OCI-LY3 (cell line): ENCODE measurements around the gene FAM114A2.

Experiments used
- H2AFZ ChIP-seq: fragments of 200-600, 300-600 bp; shearing (Covaris generic); 2 replicates; pipeline ENCODE4 v1.6.0; 2014; ENCODE audit warnings: antibody characterized with exemption, low read depth, low read length
- H3K27ac ChIP-seq: fragments of 200-600, 300-600 bp; sonication (generic); 2 replicates; pipeline ENCODE4 v1.5.1; 2014; ENCODE audit warnings: mild to moderate bottlenecking, low read length, moderate library complexity, mixed read lengths
- H3K27me3 ChIP-seq: fragments of 200-600, 300-600 bp; sonication (generic); 2 replicates; pipeline ENCODE4 v1.6.1; 2014; ENCODE audit warnings: low read depth, low read length, mixed read lengths
- H3K36me3 ChIP-seq: fragments of 200-600, 300-600 bp; sonication (generic); replicated peaks from 2 replicates; pipeline ENCODE3; 2014; ENCODE audit warnings: low read depth, low read length, mixed read lengths
- H3K4me1 ChIP-seq: fragments of 300-600, 200-600 bp; sonication (generic); 2 replicates; pipeline ENCODE4 v1.6.1; 2014; ENCODE audit warnings: low read length, mixed read lengths
- H3K4me2 ChIP-seq: fragments of 200-600, 300-600 bp; sonication (generic); 2 replicates; pipeline ENCODE4 v1.6.1; 2014; ENCODE audit warnings: low read length, mixed read lengths
- H3K4me3 ChIP-seq: fragments of 300-600, 200-600 bp; sonication (generic); 2 replicates; pipeline ENCODE4 v1.5.1; 2014; ENCODE audit warnings: antibody characterized with exemption, mild to moderate bottlenecking, low read length, moderate library complexity
- H3K79me2 ChIP-seq: fragments of 300-600, 200-600 bp; shearing (Covaris generic); 2 replicates; pipeline ENCODE4 v1.6.1; 2014; ENCODE audit warnings: mild to moderate bottlenecking, low read length, mixed read lengths
- H3K9ac ChIP-seq: fragments of 300-600, 200-600 bp; shearing (Covaris generic); 2 replicates; pipeline ENCODE4 v1.6.0; 2014; ENCODE audit warnings: mild to moderate bottlenecking, low read length, moderate library complexity
- H3K9me3 ChIP-seq: fragments of 200-600, 300-600 bp; shearing (Covaris generic); 2 replicates; pipeline ENCODE4 v1.6.1; 2014; ENCODE audit warnings: low read length, mixed read lengths; ENCODE audit not compliant: insufficient read depth
- H4K20me1 ChIP-seq: fragments of 200-600, 300-600 bp; sonication (generic); 2 replicates; pipeline ENCODE4 v1.6.1; 2016; ENCODE audit warnings: low read length, mixed read lengths; ENCODE audit not compliant: insufficient read depth
- EZH2phosphoT487 ChIP-seq: fragments of 200-600 bp; shearing (Covaris generic); IDR thresholded peaks from 2 replicates; pipeline ENCODE4 v1.6.1; 2018; ENCODE audit warnings: antibody characterized with exemption, mixed run types, low read depth
- TF ChIP-seq, protein P1 (sequence below): fragments of 200-600, 300-600 bp; sonication (generic); IDR thresholded peaks from 2 replicates; pipeline ENCODE4 v1.5.1; 2014; ENCODE audit warnings: antibody characterized with exemption, low read length, low read depth

The FAM114A2 gene

DNA sequence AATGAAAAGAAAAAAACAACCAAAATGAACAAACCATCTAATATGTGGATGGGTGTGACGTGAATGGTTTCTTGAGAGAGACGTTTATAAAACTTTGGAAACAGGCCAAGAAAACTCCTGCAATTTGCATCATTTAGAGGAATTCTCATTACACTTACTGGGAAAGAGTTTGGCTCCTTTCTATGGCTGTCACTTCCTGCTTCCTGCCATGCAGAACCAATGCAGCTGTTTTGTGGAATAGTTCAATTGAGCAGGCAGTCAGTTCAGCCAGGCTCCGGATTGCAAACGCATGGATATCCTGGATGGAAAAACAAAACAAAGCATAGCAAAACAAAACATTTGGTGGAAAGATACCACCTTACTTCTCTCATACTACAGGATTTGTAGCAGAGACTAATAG, 36.6 kb downstream of the FAM114A2 start:
- H3K9ac ChIP-seq: no peak overlapping the region
- no peak overlapping the region for H3K4me3 ChIP-seq
- no peaks in the 10 kb centered on the region for H3K79me2 ChIP-seq
- H4K20me1 ChIP-seq: no peaks in the 10 kb centered on the region
- no peak overlapping the region for H3K27ac ChIP-seq
- H3K27me3 ChIP-seq: no peaks in the 10 kb centered on the region
- TF ChIP-seq, protein P1, sequence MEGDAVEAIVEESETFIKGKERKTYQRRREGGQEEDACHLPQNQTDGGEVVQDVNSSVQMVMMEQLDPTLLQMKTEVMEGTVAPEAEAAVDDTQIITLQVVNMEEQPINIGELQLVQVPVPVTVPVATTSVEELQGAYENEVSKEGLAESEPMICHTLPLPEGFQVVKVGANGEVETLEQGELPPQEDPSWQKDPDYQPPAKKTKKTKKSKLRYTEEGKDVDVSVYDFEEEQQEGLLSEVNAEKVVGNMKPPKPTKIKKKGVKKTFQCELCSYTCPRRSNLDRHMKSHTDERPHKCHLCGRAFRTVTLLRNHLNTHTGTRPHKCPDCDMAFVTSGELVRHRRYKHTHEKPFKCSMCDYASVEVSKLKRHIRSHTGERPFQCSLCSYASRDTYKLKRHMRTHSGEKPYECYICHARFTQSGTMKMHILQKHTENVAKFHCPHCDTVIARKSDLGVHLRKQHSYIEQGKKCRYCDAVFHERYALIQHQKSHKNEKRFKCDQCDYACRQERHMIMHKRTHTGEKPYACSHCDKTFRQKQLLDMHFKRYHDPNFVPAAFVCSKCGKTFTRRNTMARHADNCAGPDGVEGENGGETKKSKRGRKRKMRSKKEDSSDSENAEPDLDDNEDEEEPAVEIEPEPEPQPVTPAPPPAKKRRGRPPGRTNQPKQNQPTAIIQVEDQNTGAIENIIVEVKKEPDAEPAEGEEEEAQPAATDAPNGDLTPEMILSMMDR: no peak
- TF ChIP-seq EZH2phosphoT487: no peak
- no peak overlapping the region for H3K4me2 ChIP-seq
- H2AFZ ChIP-seq: no peak overlapping the region
- no peaks in the 10 kb centered on the region for H3K4me1 ChIP-seq
- H3K9me3 ChIP-seq: no peaks in the 10 kb centered on the region
- H3K36me3 ChIP-seq: no peaks in the 10 kb centered on the region

DNA sequence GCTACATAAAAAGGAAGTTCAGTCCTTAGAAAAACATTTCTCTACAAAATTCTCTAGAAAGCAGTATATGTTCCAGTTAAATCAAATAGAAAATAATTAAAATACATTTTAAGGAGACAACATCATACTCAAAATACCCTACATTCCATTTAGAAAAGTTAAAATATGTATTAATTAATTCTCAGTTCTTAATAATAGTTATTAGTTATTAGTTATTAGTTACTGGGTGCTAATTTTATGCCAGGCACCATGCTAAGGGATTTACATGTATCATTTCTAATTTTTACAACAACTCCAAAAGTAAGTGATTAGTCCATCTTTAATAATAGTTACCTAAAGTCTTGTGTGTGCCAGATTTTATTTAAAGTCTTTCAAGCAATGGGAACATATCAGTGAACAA, 38.0 kb downstream of the FAM114A2 start:
- no peak overlapping the region for H3K4me2 ChIP-seq
- no peaks in the 10 kb centered on the region for H3K79me2 ChIP-seq
- no peak overlapping the region for H3K27ac ChIP-seq
- no peaks in the 10 kb centered on the region for H4K20me1 ChIP-seq
- no peak overlapping the region for H3K9ac ChIP-seq
- H3K9me3 ChIP-seq: no peaks in the 10 kb centered on the region
- H3K27me3 ChIP-seq: no peaks in the 10 kb centered on the region
- no peak for TF ChIP-seq EZH2phosphoT487
- TF ChIP-seq, protein P1: no peak
- H3K4me1 ChIP-seq: no peaks in the 10 kb centered on the region
- no peak overlapping the region for H2AFZ ChIP-seq
- no peaks in the 10 kb centered on the region for H3K36me3 ChIP-seq
- H3K4me3 ChIP-seq: no peak overlapping the region

DNA sequence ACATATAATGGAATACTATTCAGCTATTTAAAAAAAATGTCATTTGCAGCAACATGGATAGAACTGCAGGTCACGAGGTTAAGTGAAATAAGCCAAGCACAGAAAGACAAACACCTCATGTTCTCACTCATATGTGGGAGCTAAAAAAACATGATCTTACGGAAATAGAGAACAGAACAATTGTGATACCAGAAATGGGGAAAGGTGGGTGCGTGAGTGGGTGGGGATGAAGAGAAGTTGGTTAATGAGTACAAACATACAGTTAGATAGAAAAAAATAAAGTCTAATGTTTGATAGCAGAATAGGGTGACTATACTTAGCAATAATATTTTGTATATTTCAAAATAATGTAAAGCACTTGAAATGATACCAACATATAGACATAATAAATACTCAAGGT, 38.7 kb downstream of the FAM114A2 start:
- H3K79me2 ChIP-seq: no peaks in the 10 kb centered on the region
- no peaks in the 10 kb centered on the region for H3K36me3 ChIP-seq
- no peak overlapping the region for H3K9ac ChIP-seq
- no peaks in the 10 kb centered on the region for H3K9me3 ChIP-seq
- no peaks in the 10 kb centered on the region for H4K20me1 ChIP-seq
- no peak overlapping the region for H3K4me2 ChIP-seq
- H3K4me1 ChIP-seq: no peaks in the 10 kb centered on the region
- no peaks in the 10 kb centered on the region for H3K27me3 ChIP-seq
- no peak overlapping the region for H3K4me3 ChIP-seq
- no peak overlapping the region for H2AFZ ChIP-seq
- TF ChIP-seq, protein P1: no peak
- no peak overlapping the region for H3K27ac ChIP-seq

DNA sequence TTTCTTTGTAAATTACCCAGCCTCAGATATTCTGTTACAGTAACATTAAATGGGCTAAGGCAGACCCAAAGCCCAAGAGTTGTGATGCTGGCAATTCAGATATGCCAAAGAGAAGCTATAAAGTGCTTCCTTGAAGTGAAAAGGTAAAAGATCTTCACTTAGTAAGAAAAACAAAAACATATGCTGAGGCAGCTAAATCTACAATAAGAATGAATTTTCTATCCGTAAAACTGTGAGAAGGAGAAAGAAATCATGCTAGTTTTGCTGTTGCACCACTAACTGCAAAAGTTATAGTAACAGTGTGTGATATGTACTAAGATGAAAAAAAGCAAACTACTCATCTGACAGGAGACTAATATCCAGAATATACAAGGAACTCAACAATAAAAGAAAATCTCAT, 39.9 kb downstream of the FAM114A2 start:
- H3K36me3 ChIP-seq: no peaks in the 10 kb centered on the region
- H3K9ac ChIP-seq: no peak overlapping the region
- H3K27me3 ChIP-seq: no peaks in the 10 kb centered on the region
- no peak overlapping the region for H3K4me3 ChIP-seq
- no peaks in the 10 kb centered on the region for H3K79me2 ChIP-seq
- no peaks in the 10 kb centered on the region for H4K20me1 ChIP-seq
- H2AFZ ChIP-seq: no peak overlapping the region
- TF ChIP-seq, protein P1: no peak
- TF ChIP-seq EZH2phosphoT487: no peak
- H3K9me3 ChIP-seq: no peaks in the 10 kb centered on the region
- H3K4me2 ChIP-seq: no peak overlapping the region
- H3K4me1 ChIP-seq: no peaks in the 10 kb centered on the region
- H3K27ac ChIP-seq: no peak overlapping the region
